Smooth muscle cell (in vitro differentiated cells): ENCODE data around the gene CDH20. TPM values are rescaled to one million over a fixed set of nuclear protein-coding genes. Genes with fewer than 3 reads are reported as not detected.

Experiments
- DNase-seq: peaks from one replicate; lab custom pipeline; 2025; ENCODE audit not compliant: unreplicated experiment; lab: John Stamatoyannopoulos, UW
- H2AFZ ChIP-seq: fragments of 200-600 bp; sonication (generic); 2 replicates; pipeline ENCODE4 v1.6.0; 2016; ENCODE audit warnings: antibody characterized with exemption, low read depth, mild to moderate bottlenecking
- H3F3A ChIP-seq: fragments of 200-600 bp; sonication (generic); 2 replicates; pipeline ENCODE4 v1.6.0; 2017; ENCODE audit warnings: antibody characterized with exemption, low read depth
- H3K27ac ChIP-seq: fragments of 200-600 bp; sonication (generic); 2 replicates; pipeline ENCODE4 v1.5.1; 2016; ENCODE audit warnings: low read depth, mild to moderate bottlenecking
- H3K27me3 ChIP-seq: fragments of 200-600 bp; sonication (generic); 2 replicates; pipeline ENCODE4 v1.6.1; 2016; ENCODE audit warnings: low read depth, mild to moderate bottlenecking
- H3K36me3 ChIP-seq: fragments of 200-600 bp; sonication (generic); 2 replicates; pipeline ENCODE4 v1.5.1; 2016; ENCODE audit warnings: low read depth
- H3K4me1 ChIP-seq: fragments of 200-600 bp; sonication (generic); 2 replicates; pipeline ENCODE4 v1.5.1; 2016; ENCODE audit warnings: low read depth
- H3K4me2 ChIP-seq: fragments of 200-600 bp; sonication (generic); 2 replicates; pipeline ENCODE4 v1.6.0; 2016; ENCODE audit warnings: mild to moderate bottlenecking
- H3K4me3 ChIP-seq: fragments of 200-600 bp; sonication (generic); 2 replicates; pipeline ENCODE4 v1.5.1; 2016; ENCODE audit warnings: mild to moderate bottlenecking
- H3K79me2 ChIP-seq: fragments of 200-600 bp; sonication (generic); 2 replicates; pipeline ENCODE4 v1.6.0; 2016; ENCODE audit warnings: low read depth, mild to moderate bottlenecking
- H3K9ac ChIP-seq: fragments of 200-600 bp; sonication (generic); 2 replicates; pipeline ENCODE4 v1.6.0; 2016; ENCODE audit warnings: low read depth
- H3K9me3 ChIP-seq: fragments of 200-600 bp; sonication (generic); replicated peaks from 2 replicates; pipeline ENCODE4 v1.5.1; 2016; ENCODE audit warnings: low read depth
- H4K20me1 ChIP-seq: fragments of 200-600 bp; sonication (generic); 2 replicates; pipeline ENCODE4 v1.6.0; 2016; ENCODE audit warnings: low read depth
- CTCF ChIP-seq: fragments of 200-600 bp; sonication (generic); IDR thresholded peaks from 2 replicates; pipeline ENCODE4 v1.5.1; 2017; ENCODE audit warnings: borderline replicate concordance, mild to moderate bottlenecking, antibody characterized with exemption; ENCODE audit not compliant: insufficient read depth, poor library complexity, severe bottlenecking
- WGBS: methylation state at CpG from one replicate; pipeline ENCODE4 v1.1.7; 2016; ENCODE audit warnings: low lambda C conversion rate; 5-methylcytosine and 5-hydroxymethylcytosine counted together
- polyA plus RNA-seq: library from polyadenylated mRNA; unstranded; fragments of >200 nt; fragmentation: Nextera tagmentation; extraction: Ambion mirVana; gene quantifications from 2 replicates; pipeline ENCODE4 v1.2.1, GENCODE V29; 2016
- total RNA-seq: library from RNA; depleted of rRNA; stranded (reverse); fragments of >200 nt; gene quantifications from 2 replicates; pipeline ENCODE4 v1.2.3, GENCODE V29; 2014

The CDH20 gene
- total and polyA plus RNA-seq, 2 experiments from 2014 or later = 0.10 TPM; not detected in 1

DNA sequence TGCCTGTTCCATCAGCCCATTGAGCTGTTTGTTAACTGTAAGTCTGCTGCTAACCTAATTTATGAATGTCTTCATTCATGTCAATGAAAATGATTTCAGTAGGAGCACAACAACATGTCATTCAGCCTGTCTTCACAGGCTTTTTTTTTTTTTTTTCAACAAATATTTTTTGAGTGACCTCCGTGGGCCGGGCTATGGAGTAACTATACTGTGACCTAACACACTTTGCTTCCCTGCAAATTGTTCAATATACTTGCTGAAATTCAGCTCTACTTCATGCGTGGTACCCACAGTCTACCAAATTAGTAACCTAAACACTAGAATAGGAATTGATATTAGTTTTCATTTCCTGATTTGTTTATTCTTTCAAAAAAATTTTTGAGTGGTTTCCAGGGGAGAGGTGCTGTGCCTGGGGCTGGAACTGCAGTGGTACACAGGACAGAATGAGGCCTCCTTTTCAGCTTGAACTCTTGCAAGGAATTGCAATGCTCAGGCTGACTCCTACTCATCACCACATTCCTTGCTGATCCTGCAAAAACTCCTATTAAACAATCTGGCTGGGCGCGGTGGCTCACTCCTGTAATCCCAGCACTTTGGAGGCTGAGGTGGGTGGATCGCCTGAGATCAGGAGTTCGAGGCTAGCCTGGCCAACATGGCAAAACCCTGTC is 87.1 kb downstream of the CDH20 start:
- Histone ChIP-seq H2AFZ (no peak overlapping the region), H3K79me2 (no peaks in the 10 kb centered on the region), H3K4me2 (no peak overlapping the region), H3K4me3 (no peak overlapping the region), H3K36me3 (no peaks in the 10 kb centered on the region), H3K9me3 (no peaks in the 10 kb centered on the region), H3K9ac (no peak overlapping the region), H3K27ac (no peak overlapping the region), H4K20me1 (no peaks in the 10 kb centered on the region), H3K4me1 (no peaks in the 10 kb centered on the region), H3K27me3 (no peaks in the 10 kb centered on the region), H3F3A (no peaks in the 10 kb centered on the region)
- TF ChIP-seq CTCF = no peak
- WGBS = 90% methylated on average over 7 of the region's 7 CpGs
- DNase-seq = no peak

DNA sequence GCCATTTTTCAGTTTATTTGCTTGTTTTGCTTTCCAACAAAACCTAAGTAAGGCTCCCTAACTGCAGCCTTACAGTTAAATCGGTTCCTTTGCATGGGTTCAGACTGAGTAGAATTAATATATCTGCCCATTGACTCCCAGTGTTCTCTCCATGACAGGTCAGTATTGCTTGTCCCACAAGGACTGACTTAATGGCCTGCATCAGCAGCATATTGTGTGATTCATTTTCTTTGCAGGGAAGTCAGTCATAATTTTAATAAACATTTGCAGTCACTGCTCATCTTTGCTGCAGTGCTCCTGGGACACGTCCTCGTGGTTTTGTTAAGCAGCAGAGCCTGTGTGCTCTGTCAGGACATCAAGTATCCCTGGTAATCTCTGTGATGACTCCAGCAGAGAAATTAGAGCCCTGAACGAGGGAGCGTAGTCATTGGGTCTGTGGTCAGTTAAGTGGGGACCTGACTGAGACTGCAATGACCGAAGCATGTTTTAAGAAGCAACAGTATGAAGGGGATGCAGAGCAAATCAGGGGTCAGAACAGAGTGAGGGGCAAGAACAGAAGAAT is 93.3 kb downstream of the CDH20 start:
- H4K20me1 ChIP-seq = no peaks in the 10 kb centered on the region
- H3K27ac ChIP-seq = no peak overlapping the region
- no peaks in the 10 kb centered on the region for H3K79me2 ChIP-seq
- no peak overlapping the region for H3K4me3 ChIP-seq
- H3K9ac ChIP-seq = no peak overlapping the region
- no peak for DNase-seq
- no peaks in the 10 kb centered on the region for H3K27me3 ChIP-seq
- H3K4me1 ChIP-seq = no peaks in the 10 kb centered on the region
- H3K4me2 ChIP-seq = no peak overlapping the region
- WGBS = 68% methylated on average over 6 of the region's 6 CpGs
- H3K36me3 ChIP-seq = no peaks in the 10 kb centered on the region
- no peaks in the 10 kb centered on the region for H3F3A ChIP-seq
- H2AFZ ChIP-seq = no peak overlapping the region
- no peaks in the 10 kb centered on the region for H3K9me3 ChIP-seq
- no peak for TF ChIP-seq CTCF

GRCh38 chr18:61428266-61428665 is 95.0 kb downstream of the CDH20 start:
- H3K4me3 ChIP-seq = no peak overlapping the region
- DNase-seq = no peak
- no peak for TF ChIP-seq CTCF
- H3K4me2 ChIP-seq = no peak overlapping the region
- no peaks in the 10 kb centered on the region for H4K20me1 ChIP-seq
- no peak overlapping the region for H3K27ac ChIP-seq
- H3F3A ChIP-seq = no peaks in the 10 kb centered on the region
- no peaks in the 10 kb centered on the region for H3K9me3 ChIP-seq
- no peaks in the 10 kb centered on the region for H3K79me2 ChIP-seq
- no peaks in the 10 kb centered on the region for H3K4me1 ChIP-seq
- H3K27me3 ChIP-seq = no peaks in the 10 kb centered on the region
- H3K36me3 ChIP-seq = no peaks in the 10 kb centered on the region
- no peak overlapping the region for H2AFZ ChIP-seq
- WGBS = 88% methylated on average over 4 of the region's 4 CpGs
- H3K9ac ChIP-seq = no peak overlapping the region

DNA sequence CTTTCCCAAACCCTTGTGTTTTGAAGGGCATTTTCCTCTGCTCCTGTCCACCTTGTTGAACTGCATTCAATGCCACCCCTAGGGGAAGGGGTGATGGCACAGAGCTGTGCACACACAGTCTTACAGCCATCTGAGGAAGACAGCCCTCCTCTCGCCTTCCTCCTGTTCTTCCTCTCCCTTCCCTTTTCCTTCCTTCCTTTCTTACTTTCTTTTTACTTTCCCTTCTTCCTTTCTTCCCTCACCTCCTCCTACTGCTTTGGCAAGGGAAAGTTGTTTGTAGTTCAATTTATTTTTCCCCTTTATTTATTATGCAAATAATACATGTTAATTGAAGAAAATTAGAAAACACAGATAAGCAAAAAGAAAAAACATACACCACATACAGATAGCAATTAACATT is 99.4 kb downstream of the CDH20 start:
- no peak overlapping the region for H3K9ac ChIP-seq
- no peaks in the 10 kb centered on the region for H3K36me3 ChIP-seq
- H4K20me1 ChIP-seq = no peaks in the 10 kb centered on the region
- H2AFZ ChIP-seq = no peak overlapping the region
- H3K4me2 ChIP-seq = no peak overlapping the region
- no peak for TF ChIP-seq CTCF
- no peak for DNase-seq
- H3K9me3 ChIP-seq = no peaks in the 10 kb centered on the region
- no peaks in the 10 kb centered on the region for H3K4me1 ChIP-seq
- H3K27ac ChIP-seq = no peak overlapping the region
- H3F3A ChIP-seq = no peaks in the 10 kb centered on the region
- no peaks in the 10 kb centered on the region for H3K79me2 ChIP-seq
- no peak overlapping the region for H3K4me3 ChIP-seq
- no peaks in the 10 kb centered on the region for H3K27me3 ChIP-seq
- 92% methylated on average over 1 of the region's 1 CpG for WGBS
